ENCODE data around the gene MPG. TPM values are rescaled to one million over a fixed set of nuclear protein-coding genes. Genes with fewer than 3 reads are reported as not detected.

The MPG gene
- polyA plus RNA-seq, 2 of the 4 experiments (the other 2 are of a cell fraction), result 25.5 to 54.3 TPM

GRCh38 chr16:79151-80054 lies 1.4 kb downstream of the MPG start:
- no peaks in the 10 kb centered on the region for H3K9me3 ChIP-seq
- ChIA-PET CTCF (interaction anchor here (0.9 to 30.3 kb wide), 4 partner anchors 6 to 283 kb away, joined by 3 to 718 read pairs (median 360); partner anchors contain the start of genes MPG and RHBDF1), POLR2A (no interaction called here)
- TF ChIP-seq ZC3H11A (IDR thresholded peaks at IDR 0.05), result no peak
- no peak for TF ChIP-seq POLR2AphosphoS2 (conservative IDR thresholded peaks at IDR 0.05; ENCODE audit: low read length)
- TF ChIP-seq CBX8 (IDR thresholded peaks at IDR 0.05), result no peak
- TF ChIP-seq CEBPB (IDR thresholded peaks at IDR 0.05), result no peak
- TF ChIP-seq USF2 (IDR thresholded peaks at IDR 0.05), result no peak
- no peak for TF ChIP-seq JUNB (IDR thresholded peaks at IDR 0.05)
- TF ChIP-seq NFE2L2 (conservative IDR thresholded peaks at IDR 0.05; ENCODE audit: low read length), result no peak
- DNase-seq (ENCODE audit: low read depth in 1 of 2, low spot score in 1 of 2) (no peak), FAIRE-seq (no peak), ATAC-seq (no peak)
- peak overlapping the region; percentile 97 to 98 for H3K27ac ChIP-seq
- H3K4me3 ChIP-seq, result peak overlapping the region; percentile 94
- 91% methylated on average over 29 of the region's 32 CpGs for WGBS (ENCODE audit: missing lambda C conversion rate)
- peaks cover 26% of the 10 kb centered on the region for H3K4me1 ChIP-seq
- H3K4me2 ChIP-seq, result peak overlapping the region; percentile 100

GRCh38 chr16:83060-83603 lies 5.1 kb downstream of the MPG start:
- POLR2A ChIA-PET, result no interaction called here
- 90% methylated on average over 24 of the region's 31 CpGs for WGBS (ENCODE audit: missing lambda C conversion rate)

More at GRCh38 chr16:83060-83603, 5.1 kb downstream of the MPG start:
- Histone ChIP-seq H3K4me1 (peaks cover 16% of the 10 kb centered on the region), H3K9me3 (no peaks in the 10 kb centered on the region), H3K27ac (no peak overlapping the region), H3K4me2 (no peak overlapping the region), H3K4me3 (no peak overlapping the region)
- no peak for ATAC-seq
- FAIRE-seq, result no peak
- TF ChIP-seq CTCF (IDR thresholded peaks at IDR 0.05) (no peak), RFX5 (IDR thresholded peaks at IDR 0.05) (no peak), HOXB5 (CRISPR knock-in tag; IDR thresholded peaks at IDR 0.05) (no peak), ZNF302 (CRISPR knock-in tag; IDR thresholded peaks at IDR 0.05) (no peak), RCOR1 (IDR thresholded peaks at IDR 0.05; ENCODE audit: low read depth, low read length) (no peak), FOXS1 (CRISPR knock-in tag; IDR thresholded peaks at IDR 0.05) (no peak), EHMT2 (IDR thresholded peaks at IDR 0.05; ENCODE audit: low read depth) (no peak), GATA3 (IDR thresholded peaks at IDR 0.05; ENCODE audit: borderline replicate concordance) (no peak), HOXB13 (CRISPR knock-in tag; IDR thresholded peaks at IDR 0.05; ENCODE audit: low read depth) (no peak), EP300 (IDR thresholded peaks at IDR 0.05) (no peak), MYC (IDR thresholded peaks at IDR 0.05; ENCODE audit: borderline replicate concordance, low read length) (no peak), SREBF2 (IDR thresholded peaks at IDR 0.05) (no peak), ESRRA (IDR thresholded peaks at IDR 0.05; ENCODE audit: borderline replicate concordance, low read length) (no peak), HDAC2 (IDR thresholded peaks at IDR 0.05) (no peak), HMGXB4 (CRISPR knock-in tag; IDR thresholded peaks at IDR 0.05; ENCODE audit: borderline replicate concordance) (no peak), EHF (CRISPR knock-in tag; IDR thresholded peaks at IDR 0.05) (no peak)
- no peak for DNase-seq (ENCODE audit: low read depth in 1 of 2, low spot score in 1 of 2)
- CTCF ChIA-PET, result interaction anchor here (1.2 to 30.3 kb wide), 3 partner anchors 13 to 98 kb away, joined by 3 to 718 read pairs (median 91); partner anchors contain the start of genes HBQ1, MPG and RHBDF1
